HUES48 (cell line): ENCODE results near the gene FRYL.

ENCODE experiments used
- H3K27ac ChIP-seq: one replicate; pipeline ENCODE4 v1.7.0; 2013; ENCODE audit warnings: low read depth, low read length, inconsistent platforms
- H3K27me3 ChIP-seq: 2 replicates; pipeline ENCODE4 v1.6.1; 2013; ENCODE audit warnings: mild to moderate bottlenecking, low read length; ENCODE audit not compliant: control insufficient read depth, insufficient read depth
- H3K36me3 ChIP-seq: 2 replicates; pipeline ENCODE4 v1.6.1; 2013; ENCODE audit warnings: low read length; ENCODE audit not compliant: control insufficient read depth, insufficient read depth
- H3K4me1 ChIP-seq: 2 replicates; pipeline ENCODE4 v1.6.1; 2013; ENCODE audit warnings: mild to moderate bottlenecking, low read length; ENCODE audit not compliant: control insufficient read depth, insufficient read depth
- H3K4me3 ChIP-seq: 2 replicates; pipeline ENCODE4 v1.5.1; 2013; ENCODE audit warnings: mild to moderate bottlenecking, low read depth, low read length
- H3K9ac ChIP-seq: 2 replicates; pipeline ENCODE4 v1.6.1; 2013; ENCODE audit warnings: mild to moderate bottlenecking, low read depth, low read length, moderate library complexity
- H3K9me3 ChIP-seq: 2 replicates; pipeline ENCODE4 v1.6.1; 2013; ENCODE audit warnings: low read length; ENCODE audit not compliant: control insufficient read depth, insufficient read depth

The FRYL gene

DNA sequence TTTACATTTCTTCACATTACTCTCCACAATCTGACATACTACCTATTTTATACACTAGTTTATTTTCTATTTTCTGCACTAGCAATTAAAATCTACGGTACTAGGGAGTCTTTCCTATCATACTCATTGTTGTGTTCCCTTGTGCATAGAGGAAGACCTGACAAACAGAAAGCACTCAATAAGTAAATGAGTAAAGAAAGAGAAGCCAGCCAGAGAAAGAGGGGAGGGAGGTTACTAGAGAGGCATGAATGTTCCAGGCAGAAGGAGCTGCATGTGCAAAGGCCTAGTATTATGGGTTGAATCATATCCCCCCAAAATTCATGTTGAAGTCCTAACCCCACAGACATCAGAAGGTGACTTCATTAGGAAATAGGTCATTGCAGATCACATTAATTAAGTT lies 176.0 kb downstream of the FRYL start:
- H3K36me3 ChIP-seq: peaks cover 7% of the 10 kb centered on the region; the same call in 1 of the 2 replicates
- H3K4me1 ChIP-seq: no peaks in the 10 kb centered on the region
- no peak overlapping the region for H3K4me3 ChIP-seq
- no peak overlapping the region for H3K27ac ChIP-seq
- no peak overlapping the region for H3K9ac ChIP-seq
- H3K9me3 ChIP-seq: no peaks in the 10 kb centered on the region
- no peaks in the 10 kb centered on the region for H3K27me3 ChIP-seq

DNA sequence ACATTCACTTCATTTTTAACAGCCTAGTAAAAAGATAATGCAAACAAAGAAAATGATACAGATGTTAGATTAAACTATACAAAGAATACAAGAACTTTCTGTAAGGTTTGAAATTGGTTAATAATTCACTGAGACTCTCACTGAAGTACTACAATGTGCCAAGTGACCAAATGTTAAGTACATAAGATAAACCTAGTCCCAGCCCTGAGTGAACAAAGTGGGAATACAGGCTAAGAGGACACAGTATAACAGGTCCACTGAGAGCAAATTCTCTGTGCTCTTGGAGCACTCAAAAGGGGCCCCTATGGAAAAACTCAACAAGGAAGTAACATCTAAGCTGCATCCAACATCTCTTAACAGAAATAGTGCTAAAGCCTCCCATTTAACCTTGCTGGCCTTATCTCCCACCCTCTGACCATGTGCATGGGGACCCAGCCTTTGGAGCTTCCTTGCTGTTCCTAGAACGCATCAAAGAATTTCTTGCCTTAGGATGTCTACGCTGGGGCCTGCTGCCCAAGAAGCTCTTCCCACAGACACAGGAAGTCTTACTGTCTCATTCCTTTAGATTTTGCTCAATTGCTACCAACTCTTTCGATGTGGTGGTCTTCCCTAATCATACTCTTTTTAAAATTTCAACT lies 176.6 kb downstream of the FRYL start:
- H3K27me3 ChIP-seq: no peaks in the 10 kb centered on the region
- H3K4me1 ChIP-seq: no peaks in the 10 kb centered on the region
- H3K27ac ChIP-seq: no peak overlapping the region
- no peak overlapping the region for H3K9ac ChIP-seq
- peaks cover 7% of the 10 kb centered on the region; the same call in 1 of the 2 replicates for H3K36me3 ChIP-seq
- no peak overlapping the region for H3K4me3 ChIP-seq
- H3K9me3 ChIP-seq: no peaks in the 10 kb centered on the region

DNA sequence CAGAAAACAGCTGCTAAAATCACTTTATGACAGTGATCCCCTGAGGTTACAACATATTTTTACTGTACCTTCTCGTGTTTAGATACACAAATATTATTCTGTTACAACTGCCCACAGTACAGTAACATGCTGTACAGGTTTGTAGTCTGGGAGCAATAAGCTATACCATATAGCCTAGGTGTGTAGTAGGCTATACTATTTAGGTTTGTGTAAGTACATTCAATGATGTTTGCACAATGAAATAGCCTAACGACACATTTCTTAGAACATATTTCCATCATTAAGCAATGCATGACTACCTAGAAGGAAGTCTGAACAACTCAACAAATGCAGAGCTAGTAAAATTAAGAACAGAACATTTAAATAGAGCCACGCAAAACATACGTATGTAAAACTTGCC lies 177.3 kb downstream of the FRYL start:
- Histone ChIP-seq H3K9me3 (no peaks in the 10 kb centered on the region), H3K36me3 (peaks cover 7% of the 10 kb centered on the region; the same call in 1 of the 2 replicates), H3K9ac (no peak overlapping the region), H3K4me3 (no peak overlapping the region), H3K4me1 (no peaks in the 10 kb centered on the region), H3K27me3 (no peaks in the 10 kb centered on the region), H3K27ac (no peak overlapping the region)

DNA sequence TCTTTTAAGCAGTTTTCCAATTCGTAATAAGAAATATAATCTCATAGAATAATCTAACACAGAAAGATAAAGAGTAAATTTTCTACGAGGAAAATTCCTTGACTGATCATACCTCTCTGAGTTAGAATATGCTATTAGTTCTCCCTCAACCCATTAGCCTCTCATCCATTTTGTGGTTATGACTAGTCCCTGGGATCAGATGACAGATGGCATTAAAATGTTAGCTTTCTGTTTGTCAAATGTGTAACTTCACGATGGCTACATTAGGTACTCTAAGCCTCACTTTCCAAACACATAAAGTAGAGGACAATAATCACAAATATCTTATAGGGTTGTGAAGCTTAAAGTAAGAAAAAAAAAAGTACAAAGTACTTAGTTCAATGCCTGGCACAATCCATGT lies 177.9 kb downstream of the FRYL start:
- Histone ChIP-seq H3K4me3 (no peak overlapping the region), H3K27ac (no peak overlapping the region), H3K27me3 (no peaks in the 10 kb centered on the region), H3K9ac (no peak overlapping the region), H3K4me1 (no peaks in the 10 kb centered on the region), H3K9me3 (no peaks in the 10 kb centered on the region), H3K36me3 (peaks cover 7% of the 10 kb centered on the region; the same call in 1 of the 2 replicates)

DNA sequence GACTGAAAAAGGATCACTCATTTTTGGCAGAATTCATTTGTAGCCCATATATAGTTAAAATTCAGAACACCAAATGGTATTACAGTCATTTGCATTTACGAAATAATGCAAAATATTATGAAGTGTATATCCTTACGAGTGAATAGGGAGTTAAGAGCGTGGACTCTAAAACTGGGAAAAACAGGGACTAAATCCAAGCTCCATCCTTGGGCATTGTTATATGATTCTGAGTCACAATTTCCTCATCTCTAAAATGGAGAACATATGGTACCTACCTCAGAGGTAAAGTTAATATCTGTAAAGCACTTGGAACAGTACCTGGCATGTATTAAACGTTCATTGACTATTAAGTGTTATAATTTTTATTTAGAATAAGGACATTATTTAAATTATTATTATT lies 183.7 kb downstream of the FRYL start:
- H3K27me3 ChIP-seq: no peaks in the 10 kb centered on the region
- H3K9ac ChIP-seq: no peak overlapping the region
- peaks cover 12% of the 10 kb centered on the region; the same call in 1 of the 2 replicates for H3K36me3 ChIP-seq
- H3K4me1 ChIP-seq: peaks cover 13% of the 10 kb centered on the region
- no peak overlapping the region for H3K4me3 ChIP-seq
- no peak overlapping the region for H3K27ac ChIP-seq
- no peaks in the 10 kb centered on the region for H3K9me3 ChIP-seq

DNA sequence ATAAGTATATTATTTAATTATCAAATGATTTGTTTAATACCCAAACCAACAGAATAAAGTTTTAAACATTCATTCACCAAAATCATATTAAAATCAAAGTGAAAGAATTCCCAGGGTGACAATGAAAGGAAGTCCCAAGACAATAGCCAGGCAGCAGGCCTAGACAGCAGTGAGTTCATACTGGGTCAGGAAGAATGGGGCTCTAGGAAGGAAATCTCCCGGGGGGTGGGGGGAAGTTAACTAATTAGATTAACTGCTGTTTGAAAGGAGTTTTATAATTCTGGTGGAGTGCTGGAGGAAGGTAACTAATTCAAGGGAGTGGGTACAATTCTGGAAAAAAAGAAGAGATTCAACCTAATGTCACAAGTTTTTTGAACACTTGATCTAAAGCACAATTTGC lies 185.9 kb downstream of the FRYL start:
- H3K9ac ChIP-seq: no peak overlapping the region
- peak overlapping the region; percentile 68 for H3K27ac ChIP-seq
- peak overlapping the region; percentile 16; the same call in 1 of the 2 replicates for H3K4me3 ChIP-seq
- H3K36me3 ChIP-seq: peaks cover 19% of the 10 kb centered on the region
- H3K27me3 ChIP-seq: no peaks in the 10 kb centered on the region
- no peaks in the 10 kb centered on the region for H3K9me3 ChIP-seq
- H3K4me1 ChIP-seq: peaks cover 13% of the 10 kb centered on the region

DNA sequence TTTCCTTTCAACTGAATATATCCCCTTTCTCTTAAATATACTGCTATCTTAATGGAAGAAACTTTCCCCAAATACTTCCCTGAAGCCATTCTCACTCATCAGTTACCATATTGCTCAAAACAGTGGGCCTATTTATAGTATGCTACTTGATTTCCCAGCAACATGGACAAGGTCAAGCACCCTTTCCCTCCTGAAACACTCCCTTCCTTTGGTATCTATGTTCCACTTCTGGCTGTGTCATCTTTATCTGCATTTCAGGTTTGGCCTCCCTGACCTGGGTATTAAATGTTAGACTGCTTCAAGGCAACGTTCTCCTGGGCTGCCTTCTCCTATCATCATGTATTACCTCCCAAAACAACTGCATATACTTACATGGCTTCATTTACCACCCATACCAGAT lies 188.7 kb downstream of the FRYL start:
- Histone ChIP-seq H3K27ac (no peak overlapping the region), H3K9ac (no peak overlapping the region), H3K4me1 (peaks cover 13% of the 10 kb centered on the region), H3K9me3 (no peaks in the 10 kb centered on the region), H3K4me3 (no peak overlapping the region), H3K27me3 (no peaks in the 10 kb centered on the region), H3K36me3 (peaks cover 36% of the 10 kb centered on the region)

DNA sequence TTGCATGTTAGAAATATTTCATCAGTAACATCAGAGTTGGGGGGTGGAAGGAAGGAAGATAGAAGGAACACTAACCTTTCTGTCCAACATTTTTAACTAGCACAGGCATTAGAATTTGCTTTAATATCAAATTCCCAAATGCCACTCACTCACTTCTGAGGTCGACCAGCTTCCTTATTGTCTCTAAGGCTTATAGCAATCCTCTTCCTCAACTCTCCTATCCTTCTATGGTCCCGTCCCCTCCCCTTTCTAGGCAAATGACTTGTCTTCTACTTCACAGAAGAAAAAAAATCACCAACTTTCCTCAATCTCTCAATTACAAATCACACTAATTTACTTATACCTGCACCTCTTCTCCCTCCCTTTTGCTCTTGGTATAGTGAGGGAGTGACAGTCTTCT lies 189.2 kb downstream of the FRYL start:
- no peaks in the 10 kb centered on the region for H3K27me3 ChIP-seq
- peaks cover 41% of the 10 kb centered on the region for H3K36me3 ChIP-seq
- H3K9ac ChIP-seq: no peak overlapping the region
- H3K27ac ChIP-seq: no peak overlapping the region
- H3K4me1 ChIP-seq: peaks cover 13% of the 10 kb centered on the region
- no peak overlapping the region for H3K4me3 ChIP-seq
- H3K9me3 ChIP-seq: no peaks in the 10 kb centered on the region

DNA sequence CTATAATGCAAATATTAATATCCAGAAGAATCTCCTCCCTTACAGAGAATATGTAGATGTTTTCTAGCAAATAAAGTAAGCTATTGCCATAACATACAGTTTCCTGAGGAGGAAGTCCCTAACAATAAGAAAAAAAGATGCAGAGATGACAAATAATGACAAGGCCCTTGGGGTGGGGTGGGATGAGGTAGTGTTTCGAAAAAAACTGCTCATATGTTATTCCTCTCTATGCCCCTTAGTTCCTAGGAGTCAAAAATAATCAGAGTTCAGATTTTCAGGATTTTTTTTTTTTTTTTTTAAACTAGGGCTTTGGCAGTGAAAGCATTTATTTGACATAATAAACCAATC lies 191.0 kb downstream of the FRYL start:
- no peak overlapping the region for H3K9ac ChIP-seq
- H3K9me3 ChIP-seq: no peaks in the 10 kb centered on the region
- peaks cover 54% of the 10 kb centered on the region for H3K36me3 ChIP-seq
- peaks cover 5% of the 10 kb centered on the region; the same call in 1 of the 2 replicates for H3K4me1 ChIP-seq
- no peaks in the 10 kb centered on the region for H3K27me3 ChIP-seq
- no peak overlapping the region for H3K27ac ChIP-seq
- H3K4me3 ChIP-seq: no peak overlapping the region

DNA sequence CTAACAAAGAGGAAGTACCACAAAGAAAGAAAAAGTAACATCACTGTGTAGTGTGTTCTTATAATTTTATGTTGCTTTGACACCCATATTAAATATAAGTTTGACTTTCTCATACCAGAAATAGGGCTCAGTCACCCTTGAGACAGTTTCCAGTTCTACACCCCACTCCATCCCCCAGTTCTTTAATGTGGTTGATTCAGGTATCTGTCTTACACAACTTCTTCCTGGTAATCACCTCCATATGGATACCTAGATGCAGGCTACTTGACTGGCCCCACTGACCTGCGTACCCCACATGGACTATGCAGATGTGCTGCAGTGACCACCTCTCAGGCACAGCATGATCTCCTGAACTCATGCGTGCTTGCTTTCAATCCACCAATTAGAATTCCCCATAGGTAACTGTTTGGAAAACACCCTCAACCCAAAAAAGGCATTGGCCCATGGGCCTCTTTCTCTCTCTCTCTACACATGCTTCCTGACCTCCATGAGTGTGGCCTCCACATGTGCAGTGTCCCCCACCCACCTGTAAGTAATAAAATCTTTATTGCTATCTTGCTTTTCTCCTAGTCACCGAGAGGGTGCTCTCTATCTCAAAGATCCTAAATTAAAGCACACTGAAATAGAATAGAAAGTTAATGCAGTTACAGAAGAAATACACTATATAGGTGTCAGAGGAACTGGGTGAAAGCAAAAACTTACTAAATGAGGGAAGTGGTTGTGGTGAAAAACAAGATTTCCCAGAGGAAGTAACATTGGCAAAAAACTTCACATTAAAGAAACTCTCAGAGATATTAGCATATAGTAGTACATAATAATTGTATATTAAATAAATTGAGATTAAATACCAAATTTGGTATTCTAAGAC lies 191.6 kb downstream of the FRYL start:
- no peak overlapping the region for H3K9ac ChIP-seq
- no peaks in the 10 kb centered on the region for H3K27me3 ChIP-seq
- H3K36me3 ChIP-seq: peaks cover 57% of the 10 kb centered on the region
- H3K9me3 ChIP-seq: no peaks in the 10 kb centered on the region
- H3K4me1 ChIP-seq: no peaks in the 10 kb centered on the region
- no peak overlapping the region for H3K27ac ChIP-seq
- no peak overlapping the region for H3K4me3 ChIP-seq

DNA sequence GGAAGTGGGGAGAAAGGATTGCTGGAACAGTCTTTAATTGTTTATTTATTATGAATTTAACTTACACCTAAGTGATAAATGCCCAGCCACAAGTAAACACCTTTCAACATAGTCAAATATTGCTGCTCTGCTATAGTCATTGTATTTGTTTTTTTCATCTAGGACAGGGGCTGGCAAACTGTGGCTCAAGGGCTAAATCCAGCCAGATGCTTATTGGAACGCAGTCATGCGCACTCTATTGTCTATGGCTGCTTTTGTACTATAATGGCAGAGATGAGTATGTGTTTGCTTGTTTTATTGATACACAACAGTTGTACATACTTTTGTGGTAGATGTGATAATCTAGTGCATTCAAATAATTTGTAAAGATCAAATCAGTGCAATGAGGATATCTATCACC lies 194.7 kb downstream of the FRYL start:
- no peaks in the 10 kb centered on the region for H3K27me3 ChIP-seq
- H3K9me3 ChIP-seq: no peaks in the 10 kb centered on the region
- H3K4me1 ChIP-seq: no peaks in the 10 kb centered on the region
- no peak overlapping the region for H3K4me3 ChIP-seq
- no peak overlapping the region for H3K27ac ChIP-seq
- H3K9ac ChIP-seq: no peak overlapping the region
- peaks cover 76% of the 10 kb centered on the region for H3K36me3 ChIP-seq
